HEK293T (cell line): Measurements from ENCODE around the gene GRB14.

Source experiments
- ARNT ChIP-seq: fragments of 450-650 bp; IDR thresholded peaks from 2 replicates; pipeline ENCODE4 v1.6.1; 2017; ENCODE audit warnings: mild to moderate bottlenecking
- BHLHE40 ChIP-seq: fragments of 450-650 bp; IDR thresholded peaks from 2 replicates; pipeline ENCODE4 v1.6.1; 2016; ENCODE audit warnings: mild to moderate bottlenecking, moderate library complexity, borderline replicate concordance
- CTBP1 ChIP-seq: fragments of 450-650 bp; IDR thresholded peaks from 2 replicates; pipeline ENCODE4 v1.6.1; 2016; ENCODE audit warnings: borderline replicate concordance
- ELF4 ChIP-seq: fragments of 450-650 bp; IDR thresholded peaks from 2 replicates; pipeline ENCODE4 v1.6.1; 2017; ENCODE audit warnings: antibody characterized with exemption
- FOXA1 ChIP-seq: fragments of 450-650 bp; IDR thresholded peaks from 2 replicates; pipeline ENCODE4 v1.6.1; 2016; ENCODE audit warnings: mild to moderate bottlenecking
- LEF1 ChIP-seq: fragments of 450-650 bp; IDR thresholded peaks from 2 replicates; pipeline ENCODE4 v1.6.1; 2017; ENCODE audit warnings: mild to moderate bottlenecking, borderline replicate concordance
- SP1 ChIP-seq: fragments of 450-650 bp; IDR thresholded peaks from 2 replicates; pipeline ENCODE4 v1.6.1; 2017
- SUZ12 ChIP-seq: fragments of 450-650 bp; IDR thresholded peaks from 2 replicates; pipeline ENCODE4 v1.6.1; 2016; ENCODE audit warnings: mild to moderate bottlenecking
- TARDBP ChIP-seq: fragments of 450-650 bp; IDR thresholded peaks from 2 replicates; pipeline ENCODE4 v1.6.1; 2016
- ZNF384 ChIP-seq: fragments of 450-650 bp; IDR thresholded peaks from 2 replicates; pipeline ENCODE4 v1.6.1; 2016

- TF ChIP-seq FOXA1 (no peak), BHLHE40 (no peak), SUZ12 (no peak), LEF1 (no peak), ZNF384 (no peak), ELF4 (no peak), SP1 (no peak), CTBP1 (no peak), ARNT (no peak), TARDBP (no peak)
These were observed 146.4 kb downstream of the GRB14 start for GRCh38 chr2:164474873-164475272.
